Gastroesophageal sphincter (tissue), 4 donors: ENCODE data around the gene EEF1A1. TPM values are rescaled to one million over a fixed set of nuclear protein-coding genes. Genes with fewer than 3 reads are reported as not detected.
"Not testable (repeated sequence)": the region's sequence is repeated elsewhere in the genome, so short reads cannot be mapped to it uniquely, and the experiment has no call there.

Experiments
- ATAC-seq: fragments of 150-250 bp; one replicate; pipeline ENCODE4 v1.9.1; 2016; ENCODE audit warnings: mild to moderate bottlenecking, moderate library complexity
- H3K27ac ChIP-seq, 4 donors: fragments of 200-600 bp; sonication (generic) in 3 of 4; 1 replicate in 3 of 4; 2 replicates in 1 of 4; pipeline ENCODE4 v1.5.1; 2016 to 2019
- H3K27me3 ChIP-seq: fragments of 200-600 bp; sonication (generic); one replicate; pipeline ENCODE4 v1.5.1; 2019
- H3K36me3 ChIP-seq, 2 donors: fragments of 200-600 bp; sonication (generic); one replicate each; pipeline ENCODE4 v1.5.1; 2019; ENCODE audit warnings: control low read depth in 1 of 2
- H3K4me1 ChIP-seq, 3 donors: fragments of 200-600 bp; sonication (generic); 1 replicate in 2 of 3; 2 replicates in 1 of 3; pipeline ENCODE4 v1.5.1; 2016 to 2019; ENCODE audit warnings: control low read depth in 2 of 3
- H3K4me3 ChIP-seq, 2 donors: fragments of 200-600 bp; sonication (generic); one replicate each; pipeline ENCODE4 v1.5.1; 2019; ENCODE audit warnings: mild to moderate bottlenecking in 1 of 2, moderate library complexity in 1 of 2
- H3K9me3 ChIP-seq, 3 donors: fragments of 200-600 bp; sonication (generic); one replicate each; pipeline ENCODE4 v1.5.1; 2017 to 2019; ENCODE audit warnings: control low read depth in 2 of 3
- EP300 ChIP-seq: sonication (generic); formaldehyde crosslinking; IDR thresholded peaks from one replicate; pipeline ENCODE4 v1.6.1; 2017; ENCODE audit warnings: antibody characterized with exemption, mild to moderate bottlenecking
- POLR2A ChIP-seq, 2 donors: fragments of 450-650 bp; IDR thresholded peaks; one replicate each; pipeline ENCODE4 v1.6.1; 2017; ENCODE audit warnings: antibody characterized with exemption in 2 of 2, mild to moderate bottlenecking in 2 of 2, moderate library complexity in 1 of 2
- POLR2AphosphoS5 ChIP-seq: sonication (generic); formaldehyde crosslinking; IDR thresholded peaks from one replicate; pipeline ENCODE4 v1.6.1; 2017; ENCODE audit warnings: antibody characterized with exemption
- WGBS, 2 donors: methylation state at CpG; one replicate each; pipeline ENCODE4 v1.1.5; 2018; ENCODE audit warnings: low coverage in 1 of 2; 5-methylcytosine and 5-hydroxymethylcytosine counted together
- total RNA-seq, 4 donors: library from RNA; depleted of rRNA; stranded (reverse); fragments of >200 nt; gene quantifications; one replicate each; pipeline ENCODE4 v1.1.0, GENCODE V29; 2016
- TF ChIP-seq, protein P1 (sequence below), 4 experiments: fragments of 200-600 bp in 2 of 4; fragments of 450-650 bp in 2 of 4; sonication (generic) in 1 of 4; IDR thresholded peaks; one replicate each; pipeline ENCODE4 v1.5.1; 2017 to 2019; ENCODE audit warnings: antibody characterized with exemption in 4 of 4, mild to moderate bottlenecking in 2 of 4, moderate library complexity in 2 of 4

Gene EEF1A1
- total RNA-seq, 4 donors from 2014 or later = 7,131 to 12,070 (median 10,987) TPM

DNA sequence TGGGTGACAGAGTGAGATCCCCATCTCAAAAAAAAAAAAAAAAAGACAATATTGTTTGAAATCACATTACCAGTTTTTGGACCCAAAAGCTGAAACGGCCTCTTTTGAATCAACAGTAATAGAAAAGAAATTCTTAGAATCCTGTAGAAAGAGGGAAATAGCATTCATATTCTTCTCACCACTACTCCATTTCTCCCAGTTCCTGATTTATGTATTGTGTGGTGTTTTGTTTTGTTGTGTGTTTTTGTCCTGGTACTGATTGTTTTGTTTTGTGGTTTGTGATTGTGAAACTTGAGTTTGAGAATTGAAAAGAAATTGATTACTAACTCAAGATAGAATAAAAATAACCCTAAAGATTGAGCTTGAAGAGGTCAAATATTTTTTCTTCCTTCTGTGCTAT is 26.2 kb upstream of the EEF1A1 start:
- no peak for ATAC-seq
- Histone ChIP-seq H3K4me1 (no peaks in the 10 kb centered on the region), H3K27me3 (no peaks in the 10 kb centered on the region), H3K4me3 (no peak overlapping the region), H3K9me3 (no peaks in the 10 kb centered on the region), H3K27ac (no peak overlapping the region), H3K36me3 (no peaks in the 10 kb centered on the region)
- TF ChIP-seq EP300 (no peak), POLR2A (IDR thresholded peaks at IDR 0.05) (no peak)
- WGBS, 2 donors = 75 to 89% methylated on average over 1 of the region's 1 CpG

DNA sequence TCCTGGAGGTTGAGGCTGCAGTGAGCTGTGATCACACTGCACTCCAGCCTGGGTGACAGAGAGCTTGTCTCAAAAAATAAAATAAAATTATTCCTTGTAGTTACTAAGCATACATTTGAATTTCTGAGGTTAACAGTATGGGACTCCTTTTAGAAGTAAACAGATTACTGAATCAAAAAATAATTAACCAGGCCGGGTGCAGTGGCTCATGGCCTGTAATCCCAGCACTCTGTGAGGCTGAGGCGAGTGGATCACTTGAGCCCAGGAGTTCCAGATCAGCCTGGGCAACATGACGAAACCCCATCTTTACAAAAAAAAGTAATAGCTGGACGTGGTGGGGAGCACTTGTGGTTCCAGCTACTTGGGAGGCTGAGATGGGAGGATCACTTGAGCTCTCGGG is 22.1 kb upstream of the EEF1A1 start:
- TF ChIP-seq POLR2AphosphoS5 = no peak
- TF ChIP-seq, protein P1, sequence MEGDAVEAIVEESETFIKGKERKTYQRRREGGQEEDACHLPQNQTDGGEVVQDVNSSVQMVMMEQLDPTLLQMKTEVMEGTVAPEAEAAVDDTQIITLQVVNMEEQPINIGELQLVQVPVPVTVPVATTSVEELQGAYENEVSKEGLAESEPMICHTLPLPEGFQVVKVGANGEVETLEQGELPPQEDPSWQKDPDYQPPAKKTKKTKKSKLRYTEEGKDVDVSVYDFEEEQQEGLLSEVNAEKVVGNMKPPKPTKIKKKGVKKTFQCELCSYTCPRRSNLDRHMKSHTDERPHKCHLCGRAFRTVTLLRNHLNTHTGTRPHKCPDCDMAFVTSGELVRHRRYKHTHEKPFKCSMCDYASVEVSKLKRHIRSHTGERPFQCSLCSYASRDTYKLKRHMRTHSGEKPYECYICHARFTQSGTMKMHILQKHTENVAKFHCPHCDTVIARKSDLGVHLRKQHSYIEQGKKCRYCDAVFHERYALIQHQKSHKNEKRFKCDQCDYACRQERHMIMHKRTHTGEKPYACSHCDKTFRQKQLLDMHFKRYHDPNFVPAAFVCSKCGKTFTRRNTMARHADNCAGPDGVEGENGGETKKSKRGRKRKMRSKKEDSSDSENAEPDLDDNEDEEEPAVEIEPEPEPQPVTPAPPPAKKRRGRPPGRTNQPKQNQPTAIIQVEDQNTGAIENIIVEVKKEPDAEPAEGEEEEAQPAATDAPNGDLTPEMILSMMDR (IDR thresholded peaks at IDR 0.05) = no peak
- TF ChIP-seq EP300 = no peak
- TF ChIP-seq POLR2A (IDR thresholded peaks at IDR 0.05) = no peak

DNA sequence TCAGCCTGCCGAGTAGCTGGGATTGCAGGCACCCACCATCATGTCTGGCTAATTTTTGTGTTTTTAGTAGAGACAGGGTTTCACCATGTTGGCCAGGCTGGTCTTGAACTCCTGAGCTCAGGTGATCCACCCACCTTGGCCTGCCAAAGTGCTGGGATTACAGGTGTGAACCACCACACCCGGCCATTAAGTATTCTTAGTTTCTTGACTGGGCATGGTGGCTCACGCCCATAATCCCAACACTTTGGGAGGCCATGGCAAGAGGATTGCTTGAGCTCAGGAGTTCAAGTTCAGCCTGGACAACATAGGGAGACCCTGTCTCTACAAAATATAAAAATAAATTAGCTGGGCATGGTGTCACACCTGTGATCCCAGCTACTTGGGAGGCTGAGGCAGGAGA is 21.6 kb upstream of the EEF1A1 start:
- H3K9me3 ChIP-seq, H3K4me3 ChIP-seq, H3K36me3 ChIP-seq, H3K27me3 ChIP-seq, ATAC-seq, H3K4me1 ChIP-seq, H3K27ac ChIP-seq: not testable (repeated sequence)
- 86% methylated on average over 1 of the region's 3 CpGs; no CpG with 5 or more reads in 1 of the 2 donors for WGBS, 2 donors

More for the DNA sequence above, 22.1 kb upstream of the EEF1A1 start:
- Histone ChIP-seq H3K27ac (no peak overlapping the region), H3K4me1 (no peaks in the 10 kb centered on the region), H3K4me3 (no peak overlapping the region), H3K9me3 (no peaks in the 10 kb centered on the region), H3K27me3 (no peaks in the 10 kb centered on the region), H3K36me3 (no peaks in the 10 kb centered on the region)
- WGBS, 2 donors = 91 to 93% methylated on average over 3 to 5 of the region's 5 CpGs
- no peak for ATAC-seq

DNA sequence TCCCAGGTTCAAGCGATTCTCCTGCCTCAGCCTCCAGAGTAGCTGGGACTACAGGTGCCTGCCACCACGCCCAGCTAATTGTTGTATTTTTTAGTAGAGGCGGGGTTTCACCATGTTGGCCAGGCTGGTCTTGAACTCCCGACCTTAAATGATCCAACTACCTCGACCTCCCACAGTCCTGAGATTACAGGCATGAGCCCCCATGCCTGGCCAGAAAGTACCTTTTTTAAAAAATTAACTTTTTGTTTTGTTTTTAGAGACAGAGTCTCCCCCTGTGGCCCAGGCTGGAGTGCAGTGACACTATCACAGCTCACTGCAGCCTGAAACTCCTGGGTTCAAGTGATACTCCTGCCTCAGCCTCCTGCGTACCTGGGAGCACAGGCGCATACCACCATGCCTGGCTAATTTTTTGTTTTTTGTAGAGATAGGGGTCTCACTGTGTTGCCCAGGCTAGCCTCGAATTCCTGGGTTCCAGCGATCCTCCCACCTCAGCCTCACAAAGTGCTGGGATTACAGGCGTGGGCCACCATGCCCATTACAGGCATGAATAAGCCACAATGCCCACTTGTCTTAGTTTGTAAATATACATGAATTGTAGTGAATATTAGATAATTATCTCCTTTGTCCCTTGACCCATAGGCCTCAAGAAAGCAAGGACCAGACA is 17.4 kb upstream of the EEF1A1 start:
- Histone ChIP-seq H3K4me1 (no peaks in the 10 kb centered on the region), H3K9me3 (no peaks in the 10 kb centered on the region), H3K36me3 (no peaks in the 10 kb centered on the region), H3K27me3 (no peaks in the 10 kb centered on the region), H3K4me3 (no peak overlapping the region), H3K27ac (no peak overlapping the region)
- no peak for ATAC-seq
- 94 to 100% methylated on average over 6 to 10 of the region's 10 CpGs for WGBS, 2 donors
- TF ChIP-seq POLR2AphosphoS5 (no peak), EP300 (no peak), POLR2A (IDR thresholded peaks at IDR 0.05) (no peak)
- TF ChIP-seq, protein P1 (IDR thresholded peaks at IDR 0.05) = no peak

DNA sequence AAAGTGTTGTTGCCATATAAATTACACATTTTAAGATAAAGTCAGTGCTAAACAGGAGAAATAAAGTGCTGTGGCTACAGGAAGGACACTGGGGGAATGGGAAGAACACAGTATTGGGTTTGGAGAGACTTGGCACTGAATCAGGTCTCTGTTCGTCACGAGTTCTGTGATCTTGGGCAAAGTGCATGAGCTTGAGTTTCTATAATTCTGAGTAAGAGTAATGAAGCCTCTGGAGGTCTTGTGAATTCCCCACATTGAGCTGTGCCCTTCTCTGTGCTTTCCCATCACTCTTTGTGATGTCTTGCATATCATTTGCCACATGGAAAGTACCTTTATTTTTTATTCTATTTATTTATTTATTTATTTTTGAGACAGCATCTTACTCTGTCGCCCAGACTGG is 16.8 kb upstream of the EEF1A1 start:
- H3K4me1 ChIP-seq = no peaks in the 10 kb centered on the region
- H3K27me3 ChIP-seq = no peaks in the 10 kb centered on the region
- no peak for ATAC-seq
- WGBS, 2 donors = 74 to 75% methylated on average over 3 of the region's 3 CpGs
- no peaks in the 10 kb centered on the region for H3K9me3 ChIP-seq
- no peak overlapping the region for H3K27ac ChIP-seq
- no peaks in the 10 kb centered on the region for H3K36me3 ChIP-seq
- H3K4me3 ChIP-seq = no peak overlapping the region
- TF ChIP-seq POLR2A (IDR thresholded peaks at IDR 0.05) (no peak), POLR2AphosphoS5 (no peak), EP300 (no peak)
- TF ChIP-seq, protein P1 (IDR thresholded peaks at IDR 0.05) = no peak

DNA sequence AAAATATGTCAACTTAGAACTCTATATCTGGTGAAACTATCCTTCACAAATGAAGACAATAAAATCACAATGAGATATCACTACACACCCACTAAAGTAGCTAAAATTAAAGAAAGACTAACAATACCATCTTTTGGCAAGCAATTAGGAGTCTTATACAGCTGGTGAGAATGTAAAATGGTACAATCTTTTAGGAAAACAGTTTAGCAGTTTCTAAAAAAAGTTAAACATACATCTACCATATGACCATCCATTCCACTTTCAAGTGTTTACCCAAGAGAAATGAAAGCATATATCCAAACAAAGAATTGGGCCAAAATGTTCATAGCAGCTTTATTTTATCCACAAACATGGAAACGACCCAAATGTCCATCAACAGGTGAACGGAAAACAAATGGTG is 13.8 kb upstream of the EEF1A1 start:
- H3K36me3 ChIP-seq = no peaks in the 10 kb centered on the region
- H3K9me3 ChIP-seq = no peaks in the 10 kb centered on the region
- H3K4me1 ChIP-seq = no peaks in the 10 kb centered on the region
- TF ChIP-seq EP300 (no peak), POLR2AphosphoS5 (no peak), POLR2A (IDR thresholded peaks at IDR 0.05) (no peak)
- TF ChIP-seq, protein P1 (IDR thresholded peaks at IDR 0.05) = no peak
- H3K4me3 ChIP-seq = no peak overlapping the region
- no peaks in the 10 kb centered on the region for H3K27me3 ChIP-seq
- H3K27ac ChIP-seq = no peak overlapping the region
- ATAC-seq = no peak
- WGBS, 2 donors = 80 to 82% methylated on average over 2 of the region's 2 CpGs
